Fibroblast of lung (primary cell): ENCODE results near the gene BAZ1A.

ENCODE experiments used
- CTCF ChIP-seq, 2 donors: IDR thresholded peaks in 1 of 2; conservative IDR thresholded peaks in 1 of 2; 1 replicate in 1 of 2; 2 replicates in 1 of 2; pipeline ENCODE4 v1.5.1; 2011 to 2012; ENCODE audit warnings: low read length in 2 of 2, control low read depth in 1 of 2, inconsistent platforms in 1 of 2, low read depth in 1 of 2, mild to moderate bottlenecking in 1 of 2
- EZH2 ChIP-seq: IDR thresholded peaks from 2 replicates; pipeline ENCODE4 v1.5.1; 2012; ENCODE audit warnings: low read length, control low read depth, mild to moderate bottlenecking; ENCODE audit errors: missing control alignments

GRCh38 chr14:34750670-34751069 is 124.5 kb downstream of the BAZ1A start:
- TF ChIP-seq EZH2 (no peak), CTCF (conservative IDR thresholded peaks at IDR 0.05 in 1 of 2, IDR thresholded peaks at IDR 0.05 in 1 of 2; ENCODE audit: low read depth in 1 of 2, low read length in 2 of 2) (no peak)
